ENCODE data around the gene CERS1.
"Not testable (repeated sequence)": the region's sequence is repeated elsewhere in the genome, so short reads cannot be mapped to it uniquely, and the experiment has no call there.

The CERS1 gene

DNA sequence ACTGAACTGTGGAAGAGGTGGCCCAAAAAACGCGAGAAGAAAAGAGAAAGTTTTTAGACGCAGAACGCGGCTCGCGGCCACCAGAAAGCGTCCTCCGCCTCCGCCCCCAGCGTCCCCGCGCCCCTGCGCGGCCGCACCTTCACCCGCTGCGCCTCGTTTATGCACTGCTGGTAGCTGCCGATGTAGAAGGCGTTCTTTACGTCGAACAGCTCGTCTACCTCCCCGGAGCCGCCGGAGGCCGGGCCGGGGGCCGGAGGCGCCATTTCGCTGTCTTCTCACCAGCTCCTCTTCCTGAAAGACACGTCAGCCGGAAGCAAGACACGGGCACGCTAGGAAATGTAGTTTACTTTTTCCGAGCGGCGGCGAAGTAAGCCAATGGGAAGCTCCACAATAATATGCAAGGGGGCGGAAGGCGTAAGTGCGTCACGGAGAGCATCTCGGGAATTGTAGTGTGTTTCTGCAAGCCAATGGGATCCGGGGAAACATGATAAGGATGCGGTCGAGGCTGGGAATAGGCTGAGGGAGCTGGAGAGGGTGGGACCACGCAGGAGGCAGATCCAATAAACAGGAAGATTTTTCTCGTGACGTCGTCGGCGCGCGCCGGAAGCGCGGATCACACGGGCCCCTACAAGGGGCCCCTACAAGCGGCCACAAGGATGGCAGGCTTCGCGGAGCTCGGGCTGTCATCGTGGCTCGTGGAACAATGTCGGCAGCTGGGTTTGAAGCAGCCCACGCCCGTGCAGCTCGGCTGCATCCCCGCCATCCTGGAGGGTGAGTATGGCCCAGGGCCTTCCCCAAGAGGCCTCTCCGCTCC lies 23.3 kb upstream of the CERS1 start, which contains the start of the genes COPE and DDX49:
Gene COPE (minus strand): TSS at position 302 of the 814 bp plus-strand sequence. CDS start 39 bp downstream, at position 263.
Gene DDX49 (plus strand): TSS at position 630 of the 814 bp plus-strand sequence. CDS start 27 bp downstream, at position 657.
- in situ Hi-C loops (cut with MboI; ENCODE audit: low sequenced_read_pairs): no loop called here

DNA sequence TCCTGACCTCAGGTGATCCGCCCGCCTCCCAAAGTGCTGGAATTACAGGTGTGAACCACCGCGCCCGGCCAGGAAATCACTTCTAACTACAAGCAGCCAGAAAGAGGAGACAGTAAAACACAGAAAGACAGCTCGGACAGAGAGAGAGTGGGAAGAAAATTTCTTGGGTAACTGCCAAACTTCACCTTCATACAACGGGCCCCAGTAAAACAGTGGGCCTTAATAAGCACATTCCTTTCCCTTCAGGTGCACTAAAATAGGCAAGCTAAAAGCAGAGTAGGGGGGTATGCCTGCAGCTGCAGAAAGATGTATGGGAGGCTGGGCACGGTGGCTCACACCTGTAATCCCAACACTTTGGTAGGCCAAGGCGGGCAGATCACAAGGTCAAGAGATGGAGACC lies 21.6 kb upstream of the CERS1 start:
- in situ Hi-C loops (cut with MboI; ENCODE audit: low sequenced_read_pairs): not testable (repeated sequence)

DNA sequence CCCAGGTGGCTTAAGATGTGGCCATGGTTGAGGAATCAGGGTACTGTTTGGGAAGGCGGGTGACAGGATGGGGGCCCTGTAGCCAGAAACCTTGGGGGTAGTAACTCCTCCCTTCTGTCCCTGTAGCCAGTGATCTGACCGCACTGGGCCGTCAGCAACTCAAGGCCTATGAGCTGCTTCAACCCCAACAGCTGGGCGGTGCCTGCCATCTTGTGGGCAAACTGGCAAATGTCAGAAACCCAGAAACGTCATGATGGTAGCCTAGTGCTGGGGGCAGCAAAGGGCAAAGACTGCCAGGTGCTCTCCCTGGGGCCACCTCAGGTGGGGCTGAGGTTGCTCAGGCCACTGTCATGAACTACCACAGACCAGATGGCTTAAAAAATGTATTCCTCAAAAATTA lies 19.7 kb upstream of the CERS1 start:
- in situ Hi-C loops (cut with MboI; ENCODE audit: low sequenced_read_pairs): no loop called here

DNA sequence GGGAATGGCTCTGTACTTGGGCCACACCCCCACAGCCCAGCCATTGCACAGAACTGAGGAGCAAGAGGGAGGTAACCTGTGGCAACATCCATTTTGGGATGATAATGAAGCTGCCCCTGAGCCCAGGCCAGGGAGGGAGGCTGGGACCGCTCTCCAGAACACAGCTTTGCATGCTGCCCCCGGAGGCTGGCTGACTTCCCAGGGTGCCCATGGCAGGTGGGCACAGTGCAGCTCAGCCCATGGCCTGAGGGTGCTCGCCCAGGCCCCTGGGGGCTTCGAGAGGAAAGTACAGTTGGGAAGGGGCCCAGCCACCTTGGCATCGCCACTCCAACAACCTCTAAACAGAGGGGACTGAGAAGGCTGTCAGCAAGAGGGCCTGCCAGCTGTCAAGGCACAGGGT lies 17.5 kb upstream of the CERS1 start:
- in situ Hi-C loops (cut with MboI; ENCODE audit: low sequenced_read_pairs): no loop called here

DNA sequence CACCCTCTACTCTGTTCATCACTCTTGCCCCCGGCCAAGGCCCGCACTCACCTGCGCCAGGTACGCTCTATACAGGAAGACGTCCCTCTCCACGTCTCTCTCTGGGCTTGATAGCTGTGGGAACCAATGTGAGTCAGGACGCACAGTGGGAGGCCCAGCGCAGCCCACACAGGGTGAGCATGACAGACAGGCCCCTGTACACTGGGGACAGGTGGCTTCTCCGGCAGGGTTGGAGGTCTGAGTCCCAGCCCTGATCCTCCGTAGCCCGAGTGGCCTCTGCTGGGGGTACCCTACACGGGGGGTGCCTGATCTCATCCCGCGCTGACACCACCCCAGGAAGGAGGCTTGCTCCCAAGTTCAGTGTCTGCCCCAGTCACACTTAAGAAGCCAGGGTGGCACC lies 17.0 kb upstream of the CERS1 start:
- in situ Hi-C loops (cut with MboI; ENCODE audit: low sequenced_read_pairs): no loop called here

DNA sequence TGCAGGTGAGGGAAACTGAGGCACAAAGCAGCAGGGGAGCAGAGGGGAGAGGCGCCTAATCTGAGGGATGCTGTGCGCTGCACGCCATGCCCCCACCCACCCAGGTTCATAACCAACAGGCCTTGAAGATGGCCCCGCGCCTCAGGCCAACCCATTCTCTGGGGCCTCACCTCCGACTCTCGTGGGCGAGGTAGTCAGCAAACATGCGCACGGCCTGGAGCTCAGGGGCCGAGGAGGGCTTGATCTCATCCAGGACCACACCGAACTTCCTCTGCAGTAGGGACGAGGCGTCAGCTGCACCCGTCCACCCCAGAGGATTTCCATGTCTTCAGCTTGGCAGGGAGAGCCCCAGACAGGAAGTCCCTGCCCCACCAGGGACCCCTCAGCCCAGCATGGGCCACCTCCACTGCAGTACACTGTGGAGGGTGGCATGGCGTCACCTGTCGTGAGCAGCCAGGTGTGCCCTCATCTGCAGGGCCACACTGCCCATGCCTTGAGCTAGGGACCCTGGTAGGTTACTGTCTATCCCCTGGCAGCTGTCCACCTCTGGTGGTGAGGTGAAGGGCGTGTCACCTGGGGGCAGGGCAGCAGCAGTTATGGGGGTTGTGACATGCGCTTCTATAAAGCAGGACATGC lies 15.0 kb upstream of the CERS1 start:
- in situ Hi-C loops (cut with MboI; ENCODE audit: low sequenced_read_pairs): no loop called here

DNA sequence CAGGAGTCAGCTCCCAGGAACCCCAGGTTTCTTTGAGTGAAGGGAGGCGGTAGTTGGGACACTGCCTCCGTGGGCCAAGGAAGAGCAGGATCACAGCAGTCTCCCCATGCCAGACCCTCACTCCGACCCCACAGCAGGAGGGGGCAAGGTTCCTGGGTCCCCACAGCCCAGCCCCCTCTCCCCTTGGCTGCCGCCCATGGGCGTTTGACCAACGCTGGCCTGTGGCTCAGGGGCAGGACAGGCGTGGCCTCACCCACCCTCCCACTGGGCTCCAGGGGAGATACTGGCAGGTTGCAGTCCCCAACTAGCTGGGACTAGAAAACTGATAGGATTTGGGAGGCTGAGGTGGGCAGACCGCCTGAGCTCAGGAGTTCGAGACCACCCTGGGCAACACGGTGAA lies 14.1 kb upstream of the CERS1 start:
- in situ Hi-C loops (cut with MboI; ENCODE audit: low sequenced_read_pairs): no loop called here

DNA sequence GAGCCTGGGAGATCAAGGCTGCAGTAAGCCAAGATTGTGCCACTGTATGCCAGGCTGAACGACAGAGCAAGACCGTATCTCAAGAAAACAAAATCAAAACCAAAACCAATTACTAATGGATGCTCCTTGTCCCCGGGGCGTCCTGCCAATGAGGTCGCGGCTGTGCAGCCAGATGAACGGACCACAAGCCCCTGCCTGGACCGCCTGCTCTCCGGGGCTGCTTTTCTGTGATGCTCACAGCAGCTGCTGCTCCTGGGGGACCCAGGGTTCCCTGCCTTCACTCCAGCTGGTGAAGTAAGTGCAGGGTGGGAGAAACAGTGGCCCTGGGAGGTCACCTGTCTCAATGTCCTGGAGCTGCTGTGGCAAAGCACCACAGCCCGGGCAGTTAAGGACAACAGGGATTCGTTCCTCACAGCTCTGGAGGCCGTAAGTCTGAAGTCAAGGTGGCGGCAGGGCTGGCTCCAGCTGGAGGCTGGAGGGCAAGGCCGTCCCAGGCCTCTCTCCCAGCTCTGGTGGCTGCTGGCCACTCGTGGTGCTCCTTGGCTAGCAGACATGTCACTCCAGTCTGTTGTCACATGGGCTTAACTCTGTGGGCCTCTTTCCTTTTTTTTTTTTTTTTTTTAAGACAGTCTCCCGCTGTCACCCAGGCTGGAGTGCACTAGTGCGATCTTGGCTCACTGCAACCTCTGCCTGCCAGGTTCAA lies 13.1 kb upstream of the CERS1 start:
- in situ Hi-C loops (cut with MboI; ENCODE audit: low sequenced_read_pairs): no loop called here

DNA sequence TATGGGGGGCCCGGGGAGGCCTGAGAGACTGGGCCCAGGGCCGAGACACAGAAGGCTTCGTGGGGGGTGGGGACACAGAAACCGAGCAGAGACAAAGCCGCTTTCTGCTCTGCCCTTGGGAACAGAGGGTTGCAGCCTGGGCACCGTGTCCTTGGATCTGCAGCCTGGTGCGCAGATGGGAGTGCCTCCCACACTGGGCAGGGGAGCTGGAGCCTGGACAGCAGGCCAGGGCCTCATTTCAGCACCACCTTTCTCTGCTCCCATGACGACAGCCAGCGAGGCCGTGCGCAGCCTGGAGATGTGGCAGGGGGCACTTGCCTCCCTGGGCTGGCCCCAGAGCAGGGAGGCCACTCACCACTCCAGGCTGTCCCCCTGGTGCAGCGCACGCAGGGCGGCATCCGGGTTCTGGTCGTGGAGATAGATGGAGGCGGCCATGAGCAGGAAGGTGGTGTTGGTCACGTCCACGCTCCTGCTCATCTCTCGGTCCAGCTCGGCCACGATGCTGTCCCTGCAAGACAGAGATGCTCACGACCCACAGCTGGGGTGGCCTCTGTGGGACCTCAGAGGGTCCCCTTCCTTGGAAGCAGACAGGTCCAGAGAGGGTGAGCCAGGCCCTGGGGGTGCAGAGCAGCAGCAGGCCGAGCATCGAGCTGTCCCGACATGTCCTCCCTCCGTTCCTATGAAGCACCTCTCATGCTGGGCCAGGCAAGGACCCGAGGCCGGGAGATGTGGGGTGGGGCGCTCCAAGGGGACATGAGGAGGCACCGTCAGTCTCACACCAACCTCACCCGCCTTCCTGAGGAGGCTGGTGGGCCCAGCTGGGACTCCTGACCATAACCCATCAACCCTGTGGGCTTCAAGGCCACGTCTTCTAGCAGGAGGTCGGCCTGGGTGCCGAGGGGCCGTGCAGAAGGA lies 10.9 kb upstream of the CERS1 start:
- in situ Hi-C loops (cut with MboI; ENCODE audit: low sequenced_read_pairs): no loop called here

DNA sequence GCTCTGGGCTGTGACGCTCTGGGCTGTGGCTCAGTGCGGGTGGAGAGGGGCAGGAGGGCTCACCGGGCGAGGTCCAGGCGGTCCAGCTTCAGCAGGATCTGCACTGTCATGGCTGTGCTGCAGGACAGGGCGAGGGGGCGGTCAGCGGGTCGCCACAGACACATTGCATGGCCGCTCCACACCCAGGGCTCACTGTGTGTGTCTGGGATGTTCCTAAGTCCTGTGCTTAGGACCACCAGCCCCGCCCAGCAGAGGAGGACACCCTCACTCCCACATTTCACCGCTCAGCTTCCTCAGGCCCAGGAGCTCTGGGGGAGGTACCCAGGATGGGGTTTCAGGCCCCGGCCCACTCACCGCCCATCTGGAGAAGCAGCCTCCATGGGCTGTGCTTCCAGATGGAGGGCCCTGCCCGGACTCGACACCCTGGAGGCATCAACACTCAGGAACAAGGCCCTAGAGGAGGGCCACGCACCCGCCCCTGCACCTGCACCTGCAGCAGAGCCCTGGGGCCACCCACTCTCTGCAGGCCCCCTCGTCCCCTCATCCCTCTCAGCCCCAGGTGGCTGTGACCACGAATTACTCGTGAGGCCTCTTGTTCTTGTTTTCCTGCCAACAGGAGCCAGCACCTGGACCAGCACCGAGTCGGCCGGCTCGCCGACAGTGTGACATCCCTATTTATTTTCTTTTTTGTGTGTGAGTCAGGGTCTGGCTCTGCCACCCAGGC lies 9.7 kb upstream of the CERS1 start:
- in situ Hi-C loops (cut with MboI; ENCODE audit: low sequenced_read_pairs): no loop called here

DNA sequence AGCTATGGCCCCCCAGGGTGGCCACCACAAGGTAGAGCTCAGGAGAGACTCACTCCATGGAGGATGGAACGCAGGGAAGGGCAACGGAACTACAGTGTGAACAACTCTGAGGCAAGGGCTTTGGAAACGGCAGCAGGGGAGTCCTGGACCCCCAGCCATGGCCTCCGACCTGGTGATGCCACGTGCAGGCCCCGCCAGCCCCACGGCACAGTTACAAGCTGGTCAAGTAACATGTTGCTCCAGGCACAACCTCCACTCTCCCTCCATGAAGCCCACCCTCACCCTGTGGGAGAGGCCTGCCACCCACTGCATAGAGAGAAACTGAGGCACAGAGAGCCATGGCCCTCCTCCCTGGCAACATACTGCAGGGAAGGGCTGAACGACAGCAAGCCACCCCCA lies 9.1 kb upstream of the CERS1 start:
- in situ Hi-C loops (cut with MboI; ENCODE audit: low sequenced_read_pairs): no loop called here

DNA sequence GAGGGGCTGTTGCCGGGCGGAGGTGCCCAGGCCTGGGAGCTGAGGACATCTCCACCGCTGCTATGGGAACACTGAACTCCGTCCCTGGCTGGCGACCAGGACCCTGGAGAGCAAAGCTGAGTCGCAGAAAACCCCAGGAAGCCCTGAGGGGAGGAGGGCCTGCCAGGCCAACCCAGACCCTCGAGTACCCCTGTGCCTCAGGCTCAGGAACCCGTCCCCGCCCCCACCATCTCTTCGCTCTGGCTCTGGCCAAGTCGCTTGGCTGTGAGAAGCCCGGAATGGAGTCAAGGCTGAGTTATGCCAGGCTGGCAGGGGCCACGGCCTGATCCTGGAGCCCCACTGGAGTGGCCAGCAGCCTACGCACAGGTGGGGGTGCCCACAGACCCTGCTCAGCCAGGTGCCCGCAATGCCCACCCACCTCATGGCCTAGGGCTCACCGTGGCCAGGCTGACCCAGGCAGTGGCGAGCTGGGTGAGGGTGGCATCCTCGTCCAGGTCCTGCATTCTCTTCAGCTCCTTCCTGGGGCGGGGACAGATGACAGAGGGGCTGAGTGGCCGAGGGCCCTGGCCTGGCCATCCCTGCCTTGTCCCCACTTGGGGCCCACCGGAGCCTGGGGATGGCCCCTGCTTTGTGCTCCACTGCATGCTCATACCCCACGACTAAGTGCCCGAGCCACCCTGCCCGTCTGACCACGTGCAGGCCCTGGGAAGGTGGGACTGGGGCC lies 8.5 kb upstream of the CERS1 start:
- in situ Hi-C loops (cut with MboI; ENCODE audit: low sequenced_read_pairs): no loop called here

DNA sequence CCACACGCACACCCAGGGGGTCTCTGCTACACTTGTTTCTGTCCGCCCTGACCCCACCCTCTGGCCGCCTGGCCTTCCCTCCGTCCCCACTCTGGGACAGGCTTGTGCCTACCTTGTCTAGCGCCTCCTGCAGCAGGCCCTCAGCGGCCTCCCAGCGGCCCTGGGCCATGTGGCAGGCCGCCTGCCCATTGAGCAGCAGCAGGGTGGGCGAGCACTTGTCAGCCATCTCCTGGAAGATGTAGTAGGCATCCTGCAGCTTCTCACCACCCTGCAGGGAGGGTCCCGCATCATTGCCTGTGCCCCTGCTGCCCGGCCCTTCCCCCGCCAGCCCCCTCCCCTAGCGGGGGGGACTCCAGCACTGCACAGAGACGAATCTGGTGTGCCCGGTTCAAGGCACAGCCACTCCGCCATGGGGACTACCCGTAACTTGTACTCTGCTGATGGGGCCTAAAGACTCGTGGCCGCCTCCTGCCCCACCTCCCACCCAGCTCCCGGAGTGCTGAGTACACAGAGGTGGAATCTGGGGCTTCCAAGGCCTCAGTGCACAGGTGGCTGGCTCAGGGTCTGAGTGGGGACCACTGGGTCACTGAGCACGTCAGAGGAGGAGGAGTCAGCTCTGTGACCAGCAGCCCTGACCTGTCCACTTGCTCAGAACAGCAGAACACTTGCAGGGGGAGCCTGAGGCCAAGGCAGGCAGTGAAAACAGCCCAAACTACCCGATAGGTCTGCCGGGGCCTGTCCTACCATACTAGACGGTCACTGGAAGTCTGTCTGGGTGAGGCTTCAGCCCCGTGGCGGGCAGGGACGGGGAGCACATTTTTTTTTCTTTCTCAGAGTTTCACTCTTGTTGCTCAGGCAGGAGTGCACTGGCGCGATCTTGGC lies 7.4 kb upstream of the CERS1 start:
- in situ Hi-C loops (cut with MboI; ENCODE audit: low sequenced_read_pairs): no loop called here

DNA sequence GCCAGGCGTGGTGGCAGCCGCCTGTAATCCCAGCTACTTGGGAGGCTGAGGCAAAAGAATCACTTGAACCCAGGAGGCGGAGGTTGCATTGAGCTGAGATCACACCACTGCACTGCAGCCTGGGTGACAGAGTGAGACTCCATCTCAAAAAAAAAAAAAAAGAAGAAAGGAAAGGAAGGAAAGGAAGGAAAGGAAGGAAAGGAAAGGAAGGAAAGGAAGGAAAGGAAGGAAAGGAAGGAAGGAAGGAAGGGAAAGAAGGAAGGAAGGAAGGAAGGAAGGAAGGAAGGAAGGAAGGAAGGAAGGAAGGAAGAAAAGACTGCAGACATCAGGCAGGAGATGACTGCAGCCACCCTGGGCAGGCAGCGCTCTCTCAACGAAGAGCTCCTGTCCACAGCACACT lies 6.6 kb upstream of the CERS1 start:
- in situ Hi-C loops (cut with MboI; ENCODE audit: low sequenced_read_pairs): not testable (repeated sequence)

DNA sequence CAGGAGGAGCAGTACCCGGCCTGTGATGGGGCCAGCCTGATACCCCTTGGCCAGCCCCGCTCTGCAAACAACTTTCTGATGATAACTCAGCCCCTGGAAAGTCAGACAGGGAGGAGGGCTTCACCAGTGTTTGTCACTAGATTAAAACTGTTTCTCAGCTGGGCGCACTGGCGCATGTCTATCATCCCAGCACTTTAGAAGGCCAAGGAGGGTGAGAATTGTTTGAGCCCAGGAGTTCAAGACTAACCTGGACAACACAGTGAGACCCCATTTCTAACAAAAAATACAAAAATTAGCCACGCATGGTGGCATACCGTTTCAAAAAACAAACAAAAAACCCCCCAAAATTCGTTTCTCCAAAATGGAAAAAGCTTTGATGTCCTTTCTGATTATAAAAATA lies 5.5 kb upstream of the CERS1 start:
- in situ Hi-C loops (cut with MboI; ENCODE audit: low sequenced_read_pairs): no loop called here

DNA sequence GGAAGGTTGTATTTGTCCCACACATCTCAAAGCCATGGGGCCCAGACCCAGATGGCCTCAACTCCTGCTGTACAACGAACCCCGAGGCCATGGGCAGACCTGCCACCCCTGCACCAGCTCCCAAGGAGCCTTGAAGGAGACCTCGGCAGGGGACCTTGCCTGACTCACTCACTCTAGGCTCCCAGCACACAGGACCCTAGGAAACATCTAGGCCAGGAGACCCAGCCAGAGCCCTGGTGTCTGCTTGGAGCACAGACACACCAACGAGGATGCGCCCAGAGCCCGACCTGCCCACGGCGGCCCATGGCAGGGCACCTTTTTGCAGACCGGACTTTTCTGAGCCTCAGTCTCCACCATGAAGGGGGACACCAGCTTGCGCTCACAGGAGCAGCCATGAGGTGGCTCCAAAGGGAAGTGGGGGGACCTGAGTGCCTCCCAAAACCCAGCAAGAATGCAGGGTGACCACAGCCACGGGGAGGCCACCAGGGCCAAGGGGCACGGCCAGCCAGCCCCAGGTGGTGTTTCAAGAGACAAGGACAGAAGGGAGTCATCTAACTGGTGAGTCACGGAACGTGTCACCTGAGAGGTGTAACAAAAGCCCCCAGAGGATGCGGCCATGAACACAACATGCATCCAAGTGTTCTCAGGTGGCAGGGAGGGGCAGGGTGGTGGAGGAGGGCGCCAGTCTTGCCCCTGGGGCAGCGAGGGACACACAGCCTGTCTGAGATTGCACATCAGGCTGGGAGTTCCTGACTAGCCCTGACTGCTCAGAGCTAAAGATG lies 4.9 kb upstream of the CERS1 start:
- in situ Hi-C loops (cut with MboI; ENCODE audit: low sequenced_read_pairs): no loop called here

DNA sequence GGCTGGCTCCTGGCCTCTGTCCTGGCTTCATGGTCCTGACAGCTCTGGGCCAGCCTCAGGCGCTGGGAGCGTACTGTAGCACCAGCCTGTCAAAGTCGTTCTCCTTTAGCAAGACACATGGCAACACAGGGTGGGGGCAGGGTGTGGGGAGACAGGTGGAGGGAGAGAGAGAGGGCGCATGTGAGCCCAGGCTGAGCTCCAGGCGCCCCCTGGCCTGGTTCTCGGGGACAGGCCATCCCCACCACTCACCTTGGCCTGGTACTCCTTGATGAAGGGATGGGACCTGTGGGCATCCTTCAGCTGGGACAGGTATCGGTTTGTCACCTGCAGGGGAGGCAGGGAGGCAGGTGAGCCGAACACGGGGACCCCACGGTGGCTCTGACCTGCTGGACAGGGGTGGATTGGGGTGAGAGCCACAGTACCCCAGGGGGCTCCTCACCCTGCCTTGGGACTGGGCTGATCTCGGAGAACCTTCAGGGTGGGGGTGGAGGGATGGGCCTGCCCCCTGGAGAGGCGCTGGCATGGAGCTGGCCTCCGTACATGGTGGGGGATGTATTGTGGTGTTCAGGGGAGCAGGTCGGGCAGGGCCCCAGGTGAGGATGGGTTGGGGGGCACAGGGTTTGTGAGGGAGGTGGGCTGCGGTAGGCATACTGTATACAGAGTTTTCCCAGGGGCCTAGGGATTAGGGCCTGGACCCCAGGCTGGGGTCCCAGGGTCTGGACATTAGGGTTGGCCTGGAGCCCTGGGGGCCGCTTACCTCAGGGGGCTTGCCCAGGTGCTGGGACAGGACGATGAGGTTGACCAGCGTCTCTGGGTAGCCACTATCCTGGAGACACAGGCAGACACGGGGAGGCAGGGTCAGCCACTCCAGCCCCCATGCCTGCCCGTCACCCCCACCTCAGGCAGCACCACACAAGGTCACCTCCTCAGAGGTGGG lies 3.9 kb upstream of the CERS1 start:
- in situ Hi-C loops (cut with MboI; ENCODE audit: low sequenced_read_pairs): no loop called here

Measured in HL-60/S4 (cell line).